HG03060 (cell line): ENCODE measurements around the gene BCAR3.

Source experiments
- ATAC-seq: cut with Tn5 transposase; IDR thresholded peaks from one replicate; pipeline ENCODE4 v1.9.1; 2021; ENCODE audit warnings: low read depth, moderate number of reproducible peaks; ENCODE audit not compliant: unreplicated experiment

BCAR3 gene

GRCh38 chr1:93619507-93620171 is 62.0 kb downstream of the BCAR3 start:
- ATAC-seq, result no peak

GRCh38 chr1:93617670-93618499 is 63.8 kb downstream of the BCAR3 start:
- no peak for ATAC-seq

GRCh38 chr1:93616996-93617669 is 64.5 kb downstream of the BCAR3 start:
- no peak for ATAC-seq

- no peak for ATAC-seq
These were observed 65.2 kb downstream of the BCAR3 start for GRCh38 chr1:93616221-93616995.

GRCh38 chr1:93615582-93616150 is 66.0 kb downstream of the BCAR3 start:
- peak; percentile 56 for ATAC-seq

- ATAC-seq, result peak; percentile 19
These were observed 66.6 kb downstream of the BCAR3 start for GRCh38 chr1:93614986-93615581.

GRCh38 chr1:93614541-93614940 is 67.1 kb downstream of the BCAR3 start:
- ATAC-seq, result no peak

- ATAC-seq, result no peak
These were observed 67.7 kb downstream of the BCAR3 start for GRCh38 chr1:93613898-93614297.

GRCh38 chr1:93612510-93612909 is 69.1 kb downstream of the BCAR3 start:
- ATAC-seq, result no peak

GRCh38 chr1:93611668-93612067 is 70.0 kb downstream of the BCAR3 start:
- no peak for ATAC-seq

- ATAC-seq, result no peak
These were observed 72.1 kb downstream of the BCAR3 start for GRCh38 chr1:93609536-93609935.

- no peak for ATAC-seq
These were observed 73.2 kb downstream of the BCAR3 start for GRCh38 chr1:93608187-93609109.

- peak; percentile 95 for ATAC-seq
These were observed 73.8 kb downstream of the BCAR3 start for GRCh38 chr1:93607814-93608186.

GRCh38 chr1:93605812-93606512 is 75.7 kb downstream of the BCAR3 start:
- ATAC-seq, result no peak

GRCh38 chr1:93605026-93605568 is 76.5 kb downstream of the BCAR3 start:
- no peak for ATAC-seq

GRCh38 chr1:93604411-93604810 is 77.2 kb downstream of the BCAR3 start:
- ATAC-seq, result no peak

GRCh38 chr1:93603601-93604000 is 78.0 kb downstream of the BCAR3 start:
- ATAC-seq, result no peak

- ATAC-seq, result no peak
These were observed 78.5 kb downstream of the BCAR3 start for GRCh38 chr1:93603106-93603505.
